Measurements from ENCODE around the gene HAUS5. TPM values are rescaled to one million over a fixed set of nuclear protein-coding genes. Genes with fewer than 3 reads are reported as not detected.

HAUS5 gene
- total and polyA plus RNA-seq, 2 of the 8 experiments (the other 6 are each of a cell fraction or from before 2014, with no cell fraction given) = 13.8 to 25.7 TPM

GRCh38 chr19:35665604-35666003, 53.1 kb downstream of the HAUS5 start:
- Histone ChIP-seq H3K18ac (ENCODE audit: extremely low read depth, low read length) (no peak overlapping the region), H3K4me2 (ENCODE audit: insufficient read depth in 1 of 2, low read depth in 2 of 2, low read length in 2 of 2) (no peak overlapping the region), H4K20me1 (replicated peaks in 1 of 2; ENCODE audit: control insufficient read depth in 1 of 2, insufficient read depth in 2 of 2, low read length in 2 of 2) (no peaks in the 10 kb centered on the region), H2BK15ac (ENCODE audit: low read length) (no peak overlapping the region), H3K4me1 (replicated peaks in 1 of 4; ENCODE audit: control insufficient read depth in 3 of 4, insufficient read depth in 4 of 4, low read length in 3 of 4) (peaks cover 0 to 3% (median 0%) of the 10 kb centered on the region in 4 experiments; a peak in 2 of 7 replicates), H3K27me3 (replicated peaks in 1 of 4; ENCODE audit: control insufficient read depth in 3 of 4, extremely low read depth in 1 of 4, insufficient read depth in 3 of 4, low read length in 3 of 4) (no peaks in the 10 kb centered on the region; a peak in 1 of 7 replicates), H3K4ac (replicated peaks; ENCODE audit: insufficient read length, low read depth, low read length) (no peak overlapping the region), H3K23me2 (ENCODE audit: low read depth, low read length) (no peaks in the 10 kb centered on the region), H3K27ac (ENCODE audit: low read depth, low read length) (no peak overlapping the region), H4K8ac (ENCODE audit: extremely low read depth, insufficient read depth, low read length) (no peak overlapping the region), H3K79me1 (ENCODE audit: low read depth, low read length) (no peaks in the 10 kb centered on the region; the same call in 1 of the 2 replicates), H3K23ac (ENCODE audit: insufficient read length) (no peak overlapping the region), H3K79me2 (ENCODE audit: control insufficient read depth in 1 of 2, insufficient read depth in 2 of 2, low read length in 2 of 2) (no peaks in the 10 kb centered on the region), H3K9ac (replicated peaks in 1 of 4; ENCODE audit: extremely low read depth in 1 of 4, low read depth in 3 of 4, low read length in 3 of 4) (no peak overlapping the region), H3K9me3 (ENCODE audit: insufficient read depth in 2 of 2, low read depth in 1 of 2, low read length in 1 of 2) (no peaks in the 10 kb centered on the region), H2BK20ac (ENCODE audit: low read length) (no peak overlapping the region), H4K91ac (replicated peaks; ENCODE audit: insufficient read length, low read length) (no peak overlapping the region), H3K36me3 (ENCODE audit: control insufficient read depth in 2 of 4, insufficient read depth in 4 of 4, low read length in 3 of 4) (no peaks in the 10 kb centered on the region), H2BK12ac (ENCODE audit: low read depth, low read length) (no peak overlapping the region), H2AK5ac (ENCODE audit: low read depth, low read length) (no peak overlapping the region), H2AFZ (ENCODE audit: low read length) (no peak overlapping the region), H3K14ac (ENCODE audit: insufficient read length) (no peak overlapping the region), H3K56ac (replicated peaks; ENCODE audit: insufficient read length, low read depth, low read length) (no peak overlapping the region), H4K5ac (ENCODE audit: insufficient read length, low read depth, low read length) (no peak overlapping the region), H2BK120ac (replicated peaks; ENCODE audit: low read depth, low read length) (no peak overlapping the region), H2BK5ac (ENCODE audit: low read depth, low read length) (no peak overlapping the region; the same call in 1 of the 2 replicates), H3K4me3 (ENCODE audit: extremely low read depth in 1 of 4, insufficient read depth in 2 of 4, low read depth in 3 of 4, low read length in 4 of 4) (no peak overlapping the region)
- FAIRE-seq (no peak), DNase-seq (ENCODE audit: low read depth in 1 of 2, low spot score in 2 of 2) (no peak)
- CTCF ChIA-PET (ENCODE audit: partially characterized antibody) = no interaction called here
- WGBS, 2 experiments (ENCODE audit: extremely low coverage in 1 of 2, insufficient coverage in 1 of 2, insufficient read length in 1 of 2, insufficient replicate concordance in 2 of 2, low coverage in 1 of 2, low lambda C conversion rate in 2 of 2, missing lambda C conversion rate in 1 of 2) = 76% methylated on average over 7 of the region's 7 CpGs; no CpG with 5 or more reads in 1 of the 2 experiments
- POLR2A ChIA-PET (ENCODE audit: partially characterized antibody) = interaction anchor here (1.3 to 1.6 kb wide), 2 partner anchors 13 to 17 kb away, joined by 4 read pairs; partner anchors contain the start of gene COX6B1
- TF ChIP-seq GTF2F1 (IDR thresholded peaks at IDR 0.05; ENCODE audit: borderline replicate concordance, low read depth, low read length) (no peak), JUN (IDR thresholded peaks at IDR 0.05; ENCODE audit: low read depth, low read length) (no peak), MAX (IDR thresholded peaks at IDR 0.05) (no peak), CBX5 (IDR thresholded peaks at IDR 0.05; ENCODE audit: low read depth, low read length) (no peak), SIN3A (conservative IDR thresholded peaks at IDR 0.05 in 1 of 2, IDR thresholded peaks at IDR 0.05 in 1 of 2; ENCODE audit: low read depth in 1 of 2, low read length in 2 of 2) (no peak), ATF2 (IDR thresholded peaks at IDR 0.05; ENCODE audit: low read length) (no peak), POU5F1 (IDR thresholded peaks at IDR 0.05; ENCODE audit: low read depth, low read length) (no peak), SP2 (IDR thresholded peaks at IDR 0.05; ENCODE audit: low read length) (no peak), SP1 (IDR thresholded peaks at IDR 0.05; ENCODE audit: low read depth, low read length) (no peak), CEBPB (IDR thresholded peaks at IDR 0.05; ENCODE audit: low read depth, low read length) (no peak), EGR1 (IDR thresholded peaks at IDR 0.05; ENCODE audit: borderline replicate concordance, low read depth, low read length) (no peak), SUZ12 (IDR thresholded peaks at IDR 0.05; ENCODE audit: low read length) (no peak), FOSL1 (IDR thresholded peaks at IDR 0.05; ENCODE audit: insufficient read depth, low read depth, low read length) (no peak)
